ENCODE data around the gene SNX15. TPM values are rescaled to one million over a fixed set of nuclear protein-coding genes. Genes with fewer than 3 reads are reported as not detected.

The SNX15 gene
- total RNA-seq, 1 donor from 2014 or later = 25.1 TPM

- H3K36me3 ChIP-seq = peaks cover 26 to 29% of the 10 kb centered on the region in 2 donors
- peaks cover 10% of the 10 kb centered on the region in 2 donors for H3K4me1 ChIP-seq
- no peaks in the 10 kb centered on the region for H3K27me3 ChIP-seq
- H3K27ac ChIP-seq = peak overlapping the region; percentile 93 to 97
- peak overlapping the region; percentile 85 to 90 for H3K4me3 ChIP-seq
- DNase-seq (ENCODE audit: low spot score in 2 of 2) = no peak
- intact Hi-C loops (cut with DNase I) = loop anchor here (5.0 to 10.0 kb wide), 3 partner anchors 41 to 278 kb away; partner anchors contain the start of genes MAP4K2, SAC3D1 and SNX15
- TF ChIP-seq, protein P1, sequence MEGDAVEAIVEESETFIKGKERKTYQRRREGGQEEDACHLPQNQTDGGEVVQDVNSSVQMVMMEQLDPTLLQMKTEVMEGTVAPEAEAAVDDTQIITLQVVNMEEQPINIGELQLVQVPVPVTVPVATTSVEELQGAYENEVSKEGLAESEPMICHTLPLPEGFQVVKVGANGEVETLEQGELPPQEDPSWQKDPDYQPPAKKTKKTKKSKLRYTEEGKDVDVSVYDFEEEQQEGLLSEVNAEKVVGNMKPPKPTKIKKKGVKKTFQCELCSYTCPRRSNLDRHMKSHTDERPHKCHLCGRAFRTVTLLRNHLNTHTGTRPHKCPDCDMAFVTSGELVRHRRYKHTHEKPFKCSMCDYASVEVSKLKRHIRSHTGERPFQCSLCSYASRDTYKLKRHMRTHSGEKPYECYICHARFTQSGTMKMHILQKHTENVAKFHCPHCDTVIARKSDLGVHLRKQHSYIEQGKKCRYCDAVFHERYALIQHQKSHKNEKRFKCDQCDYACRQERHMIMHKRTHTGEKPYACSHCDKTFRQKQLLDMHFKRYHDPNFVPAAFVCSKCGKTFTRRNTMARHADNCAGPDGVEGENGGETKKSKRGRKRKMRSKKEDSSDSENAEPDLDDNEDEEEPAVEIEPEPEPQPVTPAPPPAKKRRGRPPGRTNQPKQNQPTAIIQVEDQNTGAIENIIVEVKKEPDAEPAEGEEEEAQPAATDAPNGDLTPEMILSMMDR (IDR thresholded peaks at IDR 0.05) = no peak
- no peaks in the 10 kb centered on the region for H3K9me3 ChIP-seq
Measured at GRCh38 chr11:65083134-65083833, 56.0 kb downstream of the SNX15 start.

- Histone ChIP-seq H3K27me3 (no peaks in the 10 kb centered on the region), H3K4me1 (peaks cover 10% of the 10 kb centered on the region in 2 donors), H3K9me3 (no peaks in the 10 kb centered on the region), H3K36me3 (peaks cover 28 to 37% of the 10 kb centered on the region in 2 donors), H3K27ac (peak within 1 kb of the TSS; percentile 93 to 97), H3K4me3 (peak within 1 kb of the TSS; percentile 85 to 90)
- TF ChIP-seq, protein P1 (IDR thresholded peaks at IDR 0.05) = no peak
- intact Hi-C loops (cut with DNase I) = loop anchor here (1.0 to 10.0 kb wide), 8 partner anchors 12 to 279 kb away; partner anchors contain the start of genes ATG2A, FAU, MAP4K2 and MRPL49
- peak; percentile 77 to 97 for DNase-seq (ENCODE audit: low spot score in 2 of 2)
Measured at GRCh38 chr11:65083834-65084597, 56.8 kb downstream of the SNX15 start, which contains the start of the genes CDCA5 and ZFPL1. Gene CDCA5 (minus strand): TSS chr11:65084040. CDS start chr11:65083978, 62 bp downstream. Gene ZFPL1 (plus strand): TSS chr11:65084222. CDS start chr11:65084699, 477 bp downstream.

DNA sequence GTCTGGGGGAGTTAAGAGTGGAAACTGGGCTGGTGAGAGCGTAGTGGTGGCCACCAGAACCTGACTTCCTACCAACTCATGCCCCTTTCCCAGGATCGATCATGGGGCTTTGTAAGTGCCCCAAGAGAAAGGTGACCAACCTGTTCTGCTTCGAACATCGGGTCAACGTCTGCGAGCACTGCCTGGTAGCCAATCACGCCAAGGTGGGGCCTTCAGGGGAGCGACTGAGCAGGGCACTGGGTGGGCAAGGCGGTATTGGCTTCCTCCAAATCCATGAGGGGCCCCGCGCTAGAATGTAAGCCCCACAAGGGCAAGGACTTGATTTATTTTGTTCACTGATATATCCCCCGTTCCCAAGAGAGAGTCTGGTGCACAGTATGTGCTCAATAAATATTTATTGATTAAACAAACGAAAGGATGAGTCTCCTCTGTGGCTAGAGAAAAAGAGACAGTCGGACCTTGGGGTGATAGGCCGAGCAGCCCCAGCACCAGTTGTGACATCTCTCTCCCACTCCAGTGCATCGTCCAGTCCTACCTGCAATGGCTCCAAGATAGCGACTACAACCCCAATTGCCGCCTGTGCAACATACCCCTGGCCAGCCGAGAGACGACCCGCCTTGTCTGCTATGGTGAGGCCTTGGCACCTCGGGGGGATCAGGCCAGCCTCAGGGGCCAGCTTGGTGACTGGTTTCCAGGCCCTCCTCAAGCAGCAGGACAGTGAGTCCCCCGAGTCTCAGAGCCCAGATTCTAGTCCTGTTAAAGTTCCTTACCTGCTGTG, 57.5 kb downstream of the SNX15 start:
- intact Hi-C loops (cut with DNase I) = loop anchor here (1.0 to 10.0 kb wide), 8 partner anchors 12 to 280 kb away; partner anchors contain the start of genes ATG2A, FAU, MAP4K2 and MRPL49
- H3K9me3 ChIP-seq = no peaks in the 10 kb centered on the region
- peaks cover 28 to 43% of the 10 kb centered on the region in 2 donors for H3K36me3 ChIP-seq
- H3K4me1 ChIP-seq = peaks cover 10% of the 10 kb centered on the region in 2 donors
- TF ChIP-seq, protein P1 (IDR thresholded peaks at IDR 0.05) = no peak
- H3K27ac ChIP-seq = peak overlapping the region; percentile 93 to 97
- no peaks in the 10 kb centered on the region for H3K27me3 ChIP-seq
- peak overlapping the region; percentile 85 to 90 for H3K4me3 ChIP-seq
- DNase-seq (ENCODE audit: low spot score in 2 of 2) = no peak

DNA sequence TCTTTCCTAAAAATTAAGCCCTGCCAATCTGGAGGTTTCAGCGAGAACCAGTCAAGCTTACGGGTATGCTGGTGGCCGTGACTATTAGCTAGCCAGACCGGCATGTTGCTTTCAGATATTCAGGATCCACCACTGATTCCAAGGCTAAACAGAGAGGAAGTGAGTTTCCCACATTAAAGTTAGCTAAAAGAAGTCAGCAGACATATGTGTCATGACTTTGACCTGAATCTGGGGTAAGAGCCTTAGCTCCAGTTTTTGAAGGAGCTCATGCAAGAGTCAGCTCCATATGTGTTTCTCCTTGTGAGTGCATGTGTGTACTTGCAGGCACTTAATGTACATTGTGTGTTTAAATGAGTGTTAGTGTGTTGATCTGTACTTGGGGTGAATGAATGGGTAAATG, 58.2 kb downstream of the SNX15 start:
- H3K4me3 ChIP-seq = peak overlapping the region in 1 of 2 donors; percentile 90
- TF ChIP-seq, protein P1 (IDR thresholded peaks at IDR 0.05) = no peak
- no peaks in the 10 kb centered on the region for H3K9me3 ChIP-seq
- H3K4me1 ChIP-seq = peaks cover 10% of the 10 kb centered on the region in 2 donors
- DNase-seq (ENCODE audit: low spot score in 2 of 2) = no peak
- intact Hi-C loops (cut with DNase I) = loop anchor here (10.0 kb wide), 1 partner anchor 281 kb away; the partner anchor contains the start of gene MAP4K2
- H3K27me3 ChIP-seq = no peaks in the 10 kb centered on the region
- H3K27ac ChIP-seq = no peak overlapping the region
- peaks cover 28 to 43% of the 10 kb centered on the region in 2 donors for H3K36me3 ChIP-seq

- H3K4me3 ChIP-seq = no peak overlapping the region
- H3K27me3 ChIP-seq = no peaks in the 10 kb centered on the region
- TF ChIP-seq, protein P1 (IDR thresholded peaks at IDR 0.05) = no peak
- H3K36me3 ChIP-seq = peaks cover 28 to 43% of the 10 kb centered on the region in 2 donors
- H3K9me3 ChIP-seq = no peaks in the 10 kb centered on the region
- no peak overlapping the region for H3K27ac ChIP-seq
- intact Hi-C loops (cut with DNase I) = loop anchor here (10.0 kb wide), 1 partner anchor 282 kb away; the partner anchor contains the start of gene MAP4K2
- no peak for DNase-seq (ENCODE audit: low spot score in 2 of 2)
- peaks cover 10% of the 10 kb centered on the region in 2 donors for H3K4me1 ChIP-seq
Measured at GRCh38 chr11:65086809-65087208, 59.6 kb downstream of the SNX15 start.

Data from ascending aorta (tissue), 2 donors.